HEK293 (cell line): ENCODE measurements around the gene KRTAP5-5.

Experiments used
- CTCF ChIA-PET: fragments of 350-600 bp; formaldehyde crosslinking; extraction: SDS; loops from one replicate; lab custom pipeline; 2021; ENCODE audit warnings: antibody characterized with exemption; lab: Yijun Ruan, JAX
- POLR2A ChIA-PET: fragments of 300-600 bp; formaldehyde crosslinking; extraction: SDS; loops from one replicate; lab custom pipeline; 2020; ENCODE audit warnings: antibody characterized with exemption, inconsistent platforms; lab: Yijun Ruan, JAX
- H3K27ac ChIP-seq: fragments of 200-500 bp; sonication (Bioruptor generic); 2 replicates; pipeline ENCODE4 v1.5.1; 2014; ENCODE audit warnings: low read depth, low read length, control low read depth, inconsistent platforms; ENCODE audit errors: extremely low read depth
- H3K36me3 ChIP-seq, 2 experiments: fragments of 200-500 bp in 1 of 2; sonication (Bioruptor generic) in 1 of 2; 1 replicate in 1 of 2; 2 replicates in 1 of 2; pipeline ENCODE4 v1.5.1; 2014 to 2017; ENCODE audit warnings: inconsistent platforms in 2 of 2, low read length in 2 of 2; ENCODE audit not compliant: control insufficient read depth in 2 of 2, insufficient read depth in 1 of 2
- H3K4me1 ChIP-seq: fragments of 200-500 bp; sonication (Bioruptor generic); 2 replicates; pipeline ENCODE4 v1.5.1; 2014; ENCODE audit warnings: mild to moderate bottlenecking, low read length, inconsistent platforms; ENCODE audit not compliant: control insufficient read depth, insufficient read depth
- H3K4me3 ChIP-seq: 2 replicates; pipeline ENCODE4 v1.5.1; 2011; ENCODE audit warnings: low read depth, mild to moderate bottlenecking, control low read depth, low read length, moderate library complexity
- H3K9me3 ChIP-seq: fragments of 200-500 bp; sonication (Bioruptor generic); 2 replicates; pipeline ENCODE4 v1.5.1; 2014; ENCODE audit warnings: low read depth, low read length, inconsistent platforms; ENCODE audit not compliant: control insufficient read depth, insufficient read depth
- BCL11B ChIP-seq: fragments of 450-650 bp; formaldehyde crosslinking; IDR thresholded peaks from 2 replicates; pipeline ENCODE4 v1.5.1; 2016; ENCODE audit warnings: low read depth, missing biosample characterization, missing genetic modification characterization
- HOXA7 ChIP-seq: sonication (generic); formaldehyde crosslinking; IDR thresholded peaks from 2 replicates; pipeline ENCODE4 v1.8.1; 2022; ENCODE audit warnings: missing genetic modification reagents, borderline replicate concordance
- HOXC10 ChIP-seq: sonication (generic); formaldehyde crosslinking; IDR thresholded peaks from 2 replicates; pipeline ENCODE4 v1.8.1; 2023; ENCODE audit warnings: mild to moderate bottlenecking, missing genetic modification reagents
- HOXD13 ChIP-seq: sonication (generic); formaldehyde crosslinking; IDR thresholded peaks from 2 replicates; pipeline ENCODE4 v1.8.0; 2022; ENCODE audit warnings: missing genetic modification reagents, borderline replicate concordance
- SETDB1 ChIP-seq: IDR thresholded peaks from one replicate; pipeline ENCODE4 v1.6.1; 2017; ENCODE audit warnings: mild to moderate bottlenecking, low read length, moderate library complexity, mixed read lengths; ENCODE audit not compliant: insufficient read length
- ZBTB1 ChIP-seq: fragments of 450-650 bp; formaldehyde crosslinking; IDR thresholded peaks from 2 replicates; pipeline ENCODE4 v1.5.1; 2016; ENCODE audit warnings: missing biosample characterization, missing genetic modification characterization
- ZBTB17 ChIP-seq: fragments of 450-650 bp; formaldehyde crosslinking; IDR thresholded peaks from 2 replicates; pipeline ENCODE4 v1.5.1; 2016; ENCODE audit warnings: missing biosample characterization, missing genetic modification characterization
- ZBTB48 ChIP-seq: fragments of 450-650 bp; formaldehyde crosslinking; IDR thresholded peaks from 2 replicates; pipeline ENCODE4 v1.5.1; 2016; ENCODE audit warnings: missing biosample characterization, missing genetic modification characterization
- ZFP69B ChIP-seq: fragments of 450-650 bp; formaldehyde crosslinking; IDR thresholded peaks from 2 replicates; pipeline ENCODE4 v1.5.1; 2016; ENCODE audit warnings: missing biosample characterization, missing genetic modification characterization
- ZNF133 ChIP-seq: fragments of 450-650 bp; formaldehyde crosslinking; IDR thresholded peaks from 2 replicates; pipeline ENCODE4 v1.5.1; 2016; ENCODE audit warnings: missing biosample characterization, missing genetic modification characterization
- ZNF169 ChIP-seq: fragments of 450-650 bp; formaldehyde crosslinking; IDR thresholded peaks from 2 replicates; pipeline ENCODE4 v1.5.1; 2016; ENCODE audit warnings: missing biosample characterization, missing genetic modification characterization
- ZNF175 ChIP-seq: fragments of 450-650 bp; formaldehyde crosslinking; IDR thresholded peaks from 2 replicates; pipeline ENCODE4 v1.5.1; 2016; ENCODE audit warnings: missing biosample characterization, missing genetic modification characterization
- ZNF202 ChIP-seq: fragments of 450-650 bp; formaldehyde crosslinking; IDR thresholded peaks from 2 replicates; pipeline ENCODE4 v1.5.1; 2016; ENCODE audit warnings: missing biosample characterization, missing genetic modification characterization, borderline replicate concordance
- ZNF292 ChIP-seq: fragments of 450-650 bp; formaldehyde crosslinking; IDR thresholded peaks from 2 replicates; pipeline ENCODE4 v1.5.1; 2016; ENCODE audit warnings: low read depth, missing biosample characterization, missing genetic modification characterization, borderline replicate concordance
- ZNF311 ChIP-seq: fragments of 450-650 bp; formaldehyde crosslinking; IDR thresholded peaks from 2 replicates; pipeline ENCODE4 v1.5.1; 2017; ENCODE audit warnings: missing biosample characterization, missing genetic modification characterization, borderline replicate concordance
- ZNF391 ChIP-seq: fragments of 450-650 bp; formaldehyde crosslinking; IDR thresholded peaks from 2 replicates; pipeline ENCODE4 v1.5.1; 2016; ENCODE audit warnings: low read depth, missing biosample characterization, missing genetic modification characterization, borderline replicate concordance
- ZNF416 ChIP-seq: fragments of 450-650 bp; formaldehyde crosslinking; IDR thresholded peaks from 2 replicates; pipeline ENCODE4 v1.5.1; 2016; ENCODE audit warnings: missing biosample characterization, missing genetic modification characterization
- ZNF521 ChIP-seq: fragments of 450-650 bp; formaldehyde crosslinking; IDR thresholded peaks from 2 replicates; pipeline ENCODE4 v1.5.1; 2017; ENCODE audit warnings: missing biosample characterization, mild to moderate bottlenecking, missing genetic modification characterization
- ZNF544 ChIP-seq: fragments of 450-650 bp; formaldehyde crosslinking; IDR thresholded peaks from 2 replicates; pipeline ENCODE4 v1.5.0; 2017; ENCODE audit warnings: missing biosample characterization, missing genetic modification characterization
- ZNF555 ChIP-seq: fragments of 450-650 bp; formaldehyde crosslinking; conservative IDR thresholded peaks from 2 replicates; pipeline ENCODE4 v1.5.1; 2017; ENCODE audit warnings: missing biosample characterization, mild to moderate bottlenecking, missing genetic modification characterization, inconsistent platforms
- ZNF560 ChIP-seq: fragments of 450-650 bp; formaldehyde crosslinking; IDR thresholded peaks from 2 replicates; pipeline ENCODE4 v1.5.1; 2017; ENCODE audit warnings: missing biosample characterization, missing genetic modification characterization, borderline replicate concordance
- ZNF658 ChIP-seq: fragments of 450-650 bp; formaldehyde crosslinking; IDR thresholded peaks from 2 replicates; pipeline ENCODE4; 2016; ENCODE audit warnings: missing biosample characterization, missing genetic modification characterization
- ZNF701 ChIP-seq: fragments of 450-650 bp; formaldehyde crosslinking; IDR thresholded peaks from 2 replicates; pipeline ENCODE4 v1.5.1; 2016; ENCODE audit warnings: missing biosample characterization, missing genetic modification characterization
- ZNF776 ChIP-seq: fragments of 450-650 bp; formaldehyde crosslinking; IDR thresholded peaks from 2 replicates; pipeline ENCODE4 v1.5.0; 2017; ENCODE audit warnings: missing biosample characterization, missing genetic modification characterization, borderline replicate concordance
- TF ChIP-seq, protein P1 (sequence below): fragments of 450-650 bp; formaldehyde crosslinking; IDR thresholded peaks from 2 replicates; pipeline ENCODE4 v1.5.1; 2016; ENCODE audit warnings: missing biosample characterization, missing genetic modification characterization, borderline replicate concordance
- TF ChIP-seq, protein P2 (sequence below): IDR thresholded peaks from 2 replicates; pipeline ENCODE4 v1.6.1; 2011; ENCODE audit warnings: mild to moderate bottlenecking, low read depth, low read length, borderline replicate concordance
- TF ChIP-seq, protein P3 (sequence below): fragments of 450-650 bp; formaldehyde crosslinking; IDR thresholded peaks from 2 replicates; pipeline ENCODE4 v1.5.1; 2017; ENCODE audit warnings: missing biosample characterization, missing genetic modification characterization
- TF ChIP-seq, protein P4 (sequence below): fragments of 450-650 bp; formaldehyde crosslinking; IDR thresholded peaks from 2 replicates; pipeline ENCODE4 v1.5.1; 2017; ENCODE audit warnings: missing biosample characterization, missing genetic modification characterization

Gene KRTAP5-5

DNA sequence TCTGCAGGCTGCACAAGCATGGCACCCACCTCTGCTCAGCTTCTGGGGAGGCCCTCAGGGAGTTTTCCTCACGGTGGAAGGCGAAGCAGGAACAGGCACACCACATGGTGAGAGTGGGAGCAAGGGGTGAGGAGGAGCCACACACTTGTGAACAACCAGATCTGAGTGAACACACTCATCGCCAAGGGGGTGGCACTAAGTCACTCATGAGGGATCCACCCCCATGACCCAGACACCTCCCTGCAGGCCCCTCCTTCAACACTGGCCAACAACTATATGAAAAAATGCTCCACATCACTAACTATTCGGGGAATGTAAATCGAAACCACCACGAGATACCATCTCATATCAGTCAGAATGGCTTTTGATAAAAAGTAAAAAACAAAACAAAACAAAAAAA, 30.8 kb upstream of the KRTAP5-5 start:
- ChIA-PET POLR2A (no interaction called here), CTCF (interaction anchor here (0.7 to 1.7 kb wide), 4 partner anchors 10 to 52 kb away, joined by 3 to 12 read pairs (median 4); no protein-coding TSS in a partner anchor)
- H3K4me3 ChIP-seq = no peak overlapping the region
- H3K9me3 ChIP-seq = no peaks in the 10 kb centered on the region
- TF ChIP-seq ZNF658 (tag by site-specific recombination) (no peak), ZNF391 (tag by site-specific recombination) (no peak), ZBTB48 (no peak), ZBTB17 (tag by site-specific recombination) (no peak), ZNF701 (tag by site-specific recombination) (no peak), HOXD13 (CRISPR knock-in tag) (no peak), ZFP69B (no peak), HOXA7 (CRISPR knock-in tag) (no peak), ZNF169 (no peak), ZNF292 (tag by site-specific recombination) (no peak), ZNF133 (tag by site-specific recombination) (no peak), ZBTB1 (tag by site-specific recombination) (no peak), ZNF175 (tag by site-specific recombination) (no peak)
- TF ChIP-seq, protein P1, sequence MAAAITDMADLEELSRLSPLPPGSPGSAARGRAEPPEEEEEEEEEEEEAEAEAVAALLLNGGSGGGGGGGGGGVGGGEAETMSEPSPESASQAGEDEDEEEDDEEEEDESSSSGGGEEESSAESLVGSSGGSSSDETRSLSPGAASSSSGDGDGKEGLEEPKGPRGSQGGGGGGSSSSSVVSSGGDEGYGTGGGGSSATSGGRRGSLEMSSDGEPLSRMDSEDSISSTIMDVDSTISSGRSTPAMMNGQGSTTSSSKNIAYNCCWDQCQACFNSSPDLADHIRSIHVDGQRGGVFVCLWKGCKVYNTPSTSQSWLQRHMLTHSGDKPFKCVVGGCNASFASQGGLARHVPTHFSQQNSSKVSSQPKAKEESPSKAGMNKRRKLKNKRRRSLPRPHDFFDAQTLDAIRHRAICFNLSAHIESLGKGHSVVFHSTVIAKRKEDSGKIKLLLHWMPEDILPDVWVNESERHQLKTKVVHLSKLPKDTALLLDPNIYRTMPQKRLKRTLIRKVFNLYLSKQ (tag by site-specific recombination) = no peak
- no peaks in the 10 kb centered on the region for H3K36me3 ChIP-seq
- H3K27ac ChIP-seq = no peak overlapping the region
- no peaks in the 10 kb centered on the region for H3K4me1 ChIP-seq

DNA sequence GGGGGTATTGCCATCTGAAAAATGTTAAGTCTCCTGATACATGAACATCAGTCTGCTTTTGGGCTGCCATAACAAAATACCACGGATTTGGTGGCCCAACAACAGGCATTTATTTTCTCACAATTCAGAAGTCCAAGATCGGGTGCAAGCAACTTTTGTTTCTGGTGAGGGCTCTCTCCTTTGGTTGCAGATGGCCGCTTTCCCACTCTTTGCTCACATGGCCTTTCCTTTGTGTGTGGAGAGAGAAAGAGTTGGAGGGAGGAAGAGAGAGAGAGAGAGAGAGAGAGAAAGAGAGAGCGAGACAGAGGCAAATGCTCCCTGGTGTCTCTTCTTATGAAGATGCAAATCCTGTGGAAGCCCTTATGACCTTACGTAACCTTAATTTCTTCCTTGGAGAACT, 28.9 kb upstream of the KRTAP5-5 start:
- no peak overlapping the region for H3K27ac ChIP-seq
- no peaks in the 10 kb centered on the region for H3K36me3 ChIP-seq
- ChIA-PET POLR2A (no interaction called here), CTCF (interaction anchor here (1.6 kb wide), 1 partner anchor 26 kb away, joined by 3 read pairs; no protein-coding TSS in a partner anchor)
- no peaks in the 10 kb centered on the region for H3K9me3 ChIP-seq
- no peak overlapping the region for H3K4me3 ChIP-seq
- H3K4me1 ChIP-seq = no peaks in the 10 kb centered on the region
- no peak for TF ChIP-seq ZNF416
- TF ChIP-seq ZNF544 = no peak
- no peak for TF ChIP-seq ZNF521 (tag by site-specific recombination)
- no peak for TF ChIP-seq SETDB1
- no peak for TF ChIP-seq ZNF555 (tag by site-specific recombination)
- TF ChIP-seq ZNF776 = no peak
- TF ChIP-seq ZNF560 (tag by site-specific recombination) = no peak
- TF ChIP-seq ZBTB48 = no peak
- TF ChIP-seq, protein P2, sequence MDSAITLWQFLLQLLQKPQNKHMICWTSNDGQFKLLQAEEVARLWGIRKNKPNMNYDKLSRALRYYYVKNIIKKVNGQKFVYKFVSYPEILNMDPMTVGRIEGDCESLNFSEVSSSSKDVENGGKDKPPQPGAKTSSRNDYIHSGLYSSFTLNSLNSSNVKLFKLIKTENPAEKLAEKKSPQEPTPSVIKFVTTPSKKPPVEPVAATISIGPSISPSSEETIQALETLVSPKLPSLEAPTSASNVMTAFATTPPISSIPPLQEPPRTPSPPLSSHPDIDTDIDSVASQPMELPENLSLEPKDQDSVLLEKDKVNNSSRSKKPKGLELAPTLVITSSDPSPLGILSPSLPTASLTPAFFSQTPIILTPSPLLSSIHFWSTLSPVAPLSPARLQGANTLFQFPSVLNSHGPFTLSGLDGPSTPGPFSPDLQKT = no peak
- no peak for TF ChIP-seq BCL11B
- TF ChIP-seq, protein P3, sequence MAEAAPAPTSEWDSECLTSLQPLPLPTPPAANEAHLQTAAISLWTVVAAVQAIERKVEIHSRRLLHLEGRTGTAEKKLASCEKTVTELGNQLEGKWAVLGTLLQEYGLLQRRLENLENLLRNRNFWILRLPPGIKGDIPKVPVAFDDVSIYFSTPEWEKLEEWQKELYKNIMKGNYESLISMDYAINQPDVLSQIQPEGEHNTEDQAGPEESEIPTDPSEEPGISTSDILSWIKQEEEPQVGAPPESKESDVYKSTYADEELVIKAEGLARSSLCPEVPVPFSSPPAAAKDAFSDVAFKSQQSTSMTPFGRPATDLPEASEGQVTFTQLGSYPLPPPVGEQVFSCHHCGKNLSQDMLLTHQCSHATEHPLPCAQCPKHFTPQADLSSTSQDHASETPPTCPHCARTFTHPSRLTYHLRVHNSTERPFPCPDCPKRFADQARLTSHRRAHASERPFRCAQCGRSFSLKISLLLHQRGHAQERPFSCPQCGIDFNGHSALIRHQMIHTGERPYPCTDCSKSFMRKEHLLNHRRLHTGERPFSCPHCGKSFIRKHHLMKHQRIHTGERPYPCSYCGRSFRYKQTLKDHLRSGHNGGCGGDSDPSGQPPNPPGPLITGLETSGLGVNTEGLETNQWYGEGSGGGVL (tag by site-specific recombination) = no peak
- TF ChIP-seq HOXC10 (CRISPR knock-in tag) = no peak
- no peak for TF ChIP-seq ZNF202
- no peak for TF ChIP-seq ZNF311 (tag by site-specific recombination)
- TF ChIP-seq, protein P4, sequence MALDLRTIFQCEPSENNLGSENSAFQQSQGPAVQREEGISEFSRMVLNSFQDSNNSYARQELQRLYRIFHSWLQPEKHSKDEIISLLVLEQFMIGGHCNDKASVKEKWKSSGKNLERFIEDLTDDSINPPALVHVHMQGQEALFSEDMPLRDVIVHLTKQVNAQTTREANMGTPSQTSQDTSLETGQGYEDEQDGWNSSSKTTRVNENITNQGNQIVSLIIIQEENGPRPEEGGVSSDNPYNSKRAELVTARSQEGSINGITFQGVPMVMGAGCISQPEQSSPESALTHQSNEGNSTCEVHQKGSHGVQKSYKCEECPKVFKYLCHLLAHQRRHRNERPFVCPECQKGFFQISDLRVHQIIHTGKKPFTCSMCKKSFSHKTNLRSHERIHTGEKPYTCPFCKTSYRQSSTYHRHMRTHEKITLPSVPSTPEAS (tag by site-specific recombination) = no peak
